ENCODE measurements around the gene SLC6A14.

Gene SLC6A14

DNA sequence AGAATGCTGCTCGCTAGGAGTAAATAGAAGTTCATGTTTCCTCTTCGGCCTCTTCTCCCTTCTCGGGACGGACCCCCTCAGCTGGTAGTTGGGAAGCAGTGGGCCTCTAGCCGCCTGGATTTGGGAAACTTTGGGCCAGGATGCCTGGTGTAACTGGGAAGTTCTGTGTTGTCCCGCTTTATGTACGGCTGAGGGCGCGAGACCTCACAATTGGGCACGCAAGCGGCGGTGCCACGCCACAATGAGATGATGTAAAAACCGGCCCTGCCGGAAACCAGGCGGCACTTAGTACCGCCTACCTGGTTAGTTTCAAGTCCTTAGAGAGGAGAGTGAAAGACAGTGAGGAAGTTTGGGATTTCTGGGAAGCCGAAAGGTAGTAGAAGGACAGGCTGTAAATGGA, 26.4 kb downstream of the SLC6A14 start, which contains the start of gene CT83:
TSS of gene CT83 (minus strand) at position 155 of the 400 bp plus-strand sequence. CDS start at position 35, 120 bp downstream.
- no peaks in the 10 kb centered on the region for H3K36me3 ChIP-seq
- H3K27ac ChIP-seq: no peak within 1 kb of the TSS
- no peak within 1 kb of the TSS for H3K4me2 ChIP-seq
- no peak within 1 kb of the TSS for H3K4me3 ChIP-seq
- TF ChIP-seq Cebpa-rat (IDR thresholded peaks at IDR 0.05): no peak
- peaks cover 75% of the 10 kb centered on the region for H3K27me3 ChIP-seq
- H3K4me1 ChIP-seq: no peaks in the 10 kb centered on the region
- H4K20me1 ChIP-seq: no peaks in the 10 kb centered on the region
- H3K9ac ChIP-seq: no peak within 1 kb of the TSS
- H3K9me3 ChIP-seq: no peaks in the 10 kb centered on the region

DNA sequence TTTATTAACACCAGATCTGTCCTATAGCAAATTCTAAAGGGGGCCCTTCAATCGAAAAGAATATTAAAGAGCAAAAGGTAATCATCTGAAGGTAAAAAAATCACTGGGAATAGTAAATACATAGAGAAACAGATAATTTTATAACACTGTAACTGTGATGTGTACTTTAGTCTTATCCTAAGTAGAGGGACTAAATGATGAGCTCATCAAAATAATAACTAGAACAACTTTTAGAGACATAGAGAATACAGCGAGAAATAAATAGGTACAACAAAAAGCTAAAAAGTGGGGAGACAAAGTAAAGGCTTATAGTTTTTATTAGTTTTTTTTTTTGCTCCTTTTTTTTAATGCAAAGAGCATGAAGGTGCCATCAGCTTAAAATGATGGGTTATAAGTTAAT, 43.7 kb downstream of the SLC6A14 start:
- no peaks in the 10 kb centered on the region for H3K4me1 ChIP-seq
- no peaks in the 10 kb centered on the region for H3K9me3 ChIP-seq
- H3K4me2 ChIP-seq: no peak overlapping the region
- H3K36me3 ChIP-seq: no peaks in the 10 kb centered on the region
- H3K9ac ChIP-seq: no peak overlapping the region
- TF ChIP-seq Cebpa-rat (IDR thresholded peaks at IDR 0.05): no peak
- peaks cover 38% of the 10 kb centered on the region for H3K27me3 ChIP-seq
- H3K27ac ChIP-seq: no peak overlapping the region
- no peak overlapping the region for H3K4me3 ChIP-seq
- H4K20me1 ChIP-seq: no peaks in the 10 kb centered on the region

DNA sequence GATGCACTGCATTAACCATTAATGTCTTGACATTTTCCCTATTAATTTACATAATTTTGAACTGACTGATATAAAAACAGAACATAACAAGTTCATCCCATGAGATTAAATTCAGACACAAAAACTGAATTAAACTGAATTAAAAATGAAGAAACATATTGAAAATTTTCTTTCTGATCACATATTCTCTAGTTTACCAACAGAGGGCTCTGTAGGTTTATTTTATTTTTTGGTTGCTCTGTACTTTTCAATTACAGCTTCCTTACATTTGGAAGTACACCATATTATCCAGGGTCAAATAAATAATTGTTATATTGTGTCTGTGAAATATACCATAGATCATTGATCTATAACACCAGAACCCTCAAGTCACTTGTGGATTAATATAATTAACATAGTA, 53.7 kb downstream of the SLC6A14 start:
- no peak overlapping the region for H3K27ac ChIP-seq
- H3K27me3 ChIP-seq: peaks cover 9% of the 10 kb centered on the region; the same call in 1 of the 2 replicates
- H3K9ac ChIP-seq: no peak overlapping the region
- no peak overlapping the region for H3K4me2 ChIP-seq
- H3K4me3 ChIP-seq: no peak overlapping the region
- H3K36me3 ChIP-seq: no peaks in the 10 kb centered on the region
- TF ChIP-seq Cebpa-rat (IDR thresholded peaks at IDR 0.05): no peak
- no peaks in the 10 kb centered on the region for H4K20me1 ChIP-seq
- no peaks in the 10 kb centered on the region for H3K9me3 ChIP-seq
- no peaks in the 10 kb centered on the region for H3K4me1 ChIP-seq

DNA sequence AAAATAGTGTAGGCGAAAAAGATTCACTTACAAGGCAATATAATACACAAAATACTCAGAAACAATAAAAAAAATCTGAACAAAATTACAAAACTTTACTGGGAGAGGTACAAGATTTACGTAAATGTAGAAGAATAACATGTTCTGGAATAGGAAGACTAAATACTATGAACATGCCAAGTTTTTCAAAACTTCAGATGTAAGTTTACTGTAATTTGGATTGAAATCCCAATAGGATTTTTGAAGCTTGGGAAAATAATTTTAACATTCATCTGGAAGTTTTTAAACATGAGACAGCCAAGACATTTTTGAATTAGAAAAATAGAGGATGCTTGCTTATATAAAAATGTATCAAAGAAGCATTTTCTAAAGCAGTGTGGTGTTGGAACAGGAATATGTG, 56.9 kb downstream of the SLC6A14 start:
- Histone ChIP-seq H3K4me1 (no peaks in the 10 kb centered on the region), H3K4me2 (no peak overlapping the region), H4K20me1 (no peaks in the 10 kb centered on the region), H3K27ac (no peak overlapping the region), H3K9me3 (no peaks in the 10 kb centered on the region), H3K36me3 (no peaks in the 10 kb centered on the region), H3K27me3 (peaks cover 3% of the 10 kb centered on the region; the same call in 1 of the 2 replicates), H3K9ac (no peak overlapping the region), H3K4me3 (no peak overlapping the region)
- no peak for TF ChIP-seq Cebpa-rat (IDR thresholded peaks at IDR 0.05)

DNA sequence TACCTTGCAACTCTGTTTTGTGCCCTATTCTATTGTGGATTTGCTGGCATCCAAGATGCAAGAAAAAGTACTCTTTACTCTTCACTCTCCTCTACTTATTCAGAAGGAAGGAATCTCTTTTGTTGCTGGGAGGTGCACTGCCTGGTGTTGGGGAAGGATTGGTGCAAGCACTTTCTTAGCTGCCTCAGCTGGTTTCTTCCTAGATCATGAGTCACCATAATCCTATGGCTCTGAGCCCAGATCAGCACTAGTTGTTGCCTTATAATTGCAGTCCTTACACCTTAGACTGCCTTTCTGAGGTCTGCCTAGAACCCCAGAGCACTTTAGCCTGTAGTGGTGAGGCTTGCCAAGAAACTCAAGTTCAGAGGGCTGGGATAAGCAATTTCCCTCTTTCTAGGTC, 63.4 kb downstream of the SLC6A14 start:
- no peak overlapping the region for H3K27ac ChIP-seq
- no peak overlapping the region for H3K9ac ChIP-seq
- no peak overlapping the region for H3K4me3 ChIP-seq
- H3K9me3 ChIP-seq: no peaks in the 10 kb centered on the region
- TF ChIP-seq Cebpa-rat (IDR thresholded peaks at IDR 0.05): no peak
- H3K36me3 ChIP-seq: no peaks in the 10 kb centered on the region
- H3K4me2 ChIP-seq: no peak overlapping the region
- peaks cover 22% of the 10 kb centered on the region for H3K27me3 ChIP-seq
- H4K20me1 ChIP-seq: no peaks in the 10 kb centered on the region
- H3K4me1 ChIP-seq: no peaks in the 10 kb centered on the region
